GM04504 (cell line): ENCODE measurements around the gene BTN2A1.

ENCODE experiments used
- DNase-seq: peaks from one replicate; pipeline ENCODE4 v3.0.0-alpha.2; 2012; ENCODE audit warnings: low read depth

BTN2A1 gene

GRCh38 chr6:26468829-26469228 lies 11.1 kb downstream of the BTN2A1 start:
- no peak for DNase-seq

- no peak for DNase-seq
These were observed 12.9 kb downstream of the BTN2A1 start for GRCh38 chr6:26470643-26471042.

- no peak for DNase-seq
These were observed 14.2 kb downstream of the BTN2A1 start for GRCh38 chr6:26471970-26472369.

- DNase-seq, result no peak
These were observed 15.0 kb downstream of the BTN2A1 start for GRCh38 chr6:26472549-26473290.

GRCh38 chr6:26473429-26473757 lies 15.6 kb downstream of the BTN2A1 start:
- DNase-seq, result no peak

- DNase-seq, result peak; percentile 88
These were observed 16.1 kb downstream of the BTN2A1 start for GRCh38 chr6:26473758-26474438.

GRCh38 chr6:26474439-26474881 lies 16.7 kb downstream of the BTN2A1 start:
- DNase-seq, result no peak

GRCh38 chr6:26475823-26476729 lies 18.3 kb downstream of the BTN2A1 start:
- DNase-seq, result no peak

- DNase-seq, result no peak
These were observed 19.1 kb downstream of the BTN2A1 start for GRCh38 chr6:26476896-26477295.

- no peak for DNase-seq
These were observed 19.7 kb downstream of the BTN2A1 start for GRCh38 chr6:26477426-26477825.

- no peak for DNase-seq
These were observed 20.6 kb downstream of the BTN2A1 start for GRCh38 chr6:26478100-26478984.

GRCh38 chr6:26478985-26479278 lies 21.2 kb downstream of the BTN2A1 start:
- no peak for DNase-seq

GRCh38 chr6:26482338-26482737 lies 24.6 kb downstream of the BTN2A1 start:
- no peak for DNase-seq

GRCh38 chr6:26483727-26484126 lies 26.0 kb downstream of the BTN2A1 start:
- no peak for DNase-seq

- no peak for DNase-seq
These were observed 26.4 kb downstream of the BTN2A1 start for GRCh38 chr6:26484161-26484560.

GRCh38 chr6:26485112-26485780 lies 27.5 kb downstream of the BTN2A1 start:
- no peak for DNase-seq

GRCh38 chr6:26486358-26486757 lies 28.6 kb downstream of the BTN2A1 start:
- no peak for DNase-seq

GRCh38 chr6:26487466-26487865 lies 29.7 kb downstream of the BTN2A1 start:
- no peak for DNase-seq

- DNase-seq, result no peak
These were observed 32.5 kb downstream of the BTN2A1 start for GRCh38 chr6:26489996-26490964.

- no peak for DNase-seq
These were observed 33.8 kb downstream of the BTN2A1 start for GRCh38 chr6:26491604-26492003.
